CD14-positive monocyte (primary cell): ENCODE results near the gene PLCB1. TPM values are rescaled to one million over a fixed set of nuclear protein-coding genes. Genes with fewer than 3 reads are reported as not detected.

Experiments
- DNase-seq, 3 donors: peaks; one replicate each; pipeline ENCODE4 v3.0.0-alpha.2; 2011 to 2022
- H2AFZ ChIP-seq: 2 replicates; pipeline ENCODE4 v1.6.0; 2012; ENCODE audit warnings: mild to moderate bottlenecking, low read depth, low read length, inconsistent platforms; ENCODE audit not compliant: insufficient read depth, poor library complexity, severe bottlenecking
- H3K27ac ChIP-seq, 2 donors: 1 replicate in 1 of 2; 2 replicates in 1 of 2; pipeline ENCODE4 v1.5.1; 2012 to 2013; ENCODE audit warnings: low read length in 2 of 2, control low read depth in 1 of 2, inconsistent platforms in 1 of 2, low read depth in 1 of 2, mild to moderate bottlenecking in 1 of 2
- H3K27me3 ChIP-seq, 2 donors: one replicate each; pipeline versions ENCODE4 v1.6.0 to v1.6.1; 2011 to 2013; ENCODE audit warnings: low read length in 2 of 2; ENCODE audit not compliant: control insufficient read depth in 2 of 2, insufficient read depth in 2 of 2
- H3K36me3 ChIP-seq, 2 donors: replicated peaks in 1 of 2; 1 replicate in 1 of 2; 2 replicates in 1 of 2; pipeline versions ENCODE4 v1.5.1 to v1.6.1; 2012 to 2013; ENCODE audit warnings: low read length in 2 of 2, control low read depth in 1 of 2, inconsistent platforms in 1 of 2, mild to moderate bottlenecking in 1 of 2; ENCODE audit not compliant: insufficient read depth in 2 of 2, control insufficient read depth in 1 of 2
- H3K4me1 ChIP-seq, 2 donors: 1 replicate in 1 of 2; 2 replicates in 1 of 2; pipeline versions ENCODE4 v1.5.1 to v1.6.1; 2012 to 2013; ENCODE audit warnings: low read length in 2 of 2, control low read depth in 1 of 2, inconsistent platforms in 1 of 2, mild to moderate bottlenecking in 1 of 2, moderate library complexity in 1 of 2; ENCODE audit not compliant: insufficient read depth in 2 of 2, control insufficient read depth in 1 of 2
- H3K4me2 ChIP-seq: replicated peaks from 2 replicates; pipeline ENCODE3; 2012; ENCODE audit warnings: low read length, moderate library complexity, mild to moderate bottlenecking; ENCODE audit not compliant: poor library complexity, severe bottlenecking; ENCODE audit errors: extremely low read depth
- H3K4me3 ChIP-seq, 3 experiments: fragments of 200-600 bp in 1 of 3; sonication (generic) in 1 of 3; replicated peaks in 1 of 3; 1 replicate in 2 of 3; 2 replicates in 1 of 3; pipeline ENCODE4 v1.5.1; 2011 to 2013; ENCODE audit warnings: low read length in 3 of 3, mild to moderate bottlenecking in 3 of 3, control low read depth in 2 of 3, low read depth in 2 of 3, inconsistent platforms in 1 of 3, moderate library complexity in 1 of 3
- H3K79me2 ChIP-seq: 2 replicates; pipeline ENCODE4 v1.6.0; 2012; ENCODE audit warnings: mild to moderate bottlenecking, control low read depth, inconsistent platforms, low read length, moderate library complexity; ENCODE audit not compliant: insufficient read depth
- H3K9ac ChIP-seq: 2 replicates; pipeline ENCODE4 v1.6.0; 2017; ENCODE audit warnings: low read length, mild to moderate bottlenecking; ENCODE audit not compliant: insufficient read depth, poor library complexity, severe bottlenecking
- H3K9me3 ChIP-seq, 2 donors: replicated peaks in 1 of 2; 1 replicate in 1 of 2; 2 replicates in 1 of 2; pipeline versions ENCODE4 v1.5.1 to v1.6.1; 2012 to 2013; ENCODE audit warnings: low read length in 2 of 2, control low read depth in 1 of 2; ENCODE audit not compliant: control insufficient read depth in 1 of 2, insufficient read depth in 1 of 2
- H4K20me1 ChIP-seq: 2 replicates; pipeline ENCODE4 v1.6.0; 2012; ENCODE audit warnings: mild to moderate bottlenecking, low read length, control low read depth, moderate library complexity; ENCODE audit not compliant: insufficient read depth
- H3K27ac Mint-ChIP-seq, 7 donors: one replicate each; pipeline ENCODE4 v1.8.0; 2020; ENCODE audit warnings: mild to moderate bottlenecking in 7 of 7, mixed read lengths in 7 of 7, moderate library complexity in 6 of 7, inconsistent platforms in 2 of 7
- H3K27me3 Mint-ChIP-seq, 3 donors: one replicate each; pipeline ENCODE4 v1.8.0; 2021 to 2022; ENCODE audit warnings: low read depth in 3 of 3, mild to moderate bottlenecking in 3 of 3, mixed read lengths in 3 of 3, moderate library complexity in 3 of 3, inconsistent platforms in 1 of 3
- H3K36me3 Mint-ChIP-seq, 2 donors: one replicate each; pipeline ENCODE4 v1.8.0; 2020; ENCODE audit warnings: mixed read lengths in 2 of 2, inconsistent platforms in 1 of 2, mild to moderate bottlenecking in 1 of 2
- H3K4me1 Mint-ChIP-seq: one replicate; pipeline ENCODE4 v1.8.0; 2020; ENCODE audit warnings: mild to moderate bottlenecking, mixed read lengths
- H3K4me3 Mint-ChIP-seq, 2 donors: one replicate each; pipeline ENCODE4 v1.8.0; 2020; ENCODE audit warnings: mild to moderate bottlenecking in 2 of 2, mixed read lengths in 2 of 2, moderate library complexity in 1 of 2
- H3K9me3 Mint-ChIP-seq, 7 donors: one replicate each; pipeline ENCODE4 v1.8.0; 2020 to 2022; ENCODE audit warnings: mixed read lengths in 7 of 7, mild to moderate bottlenecking in 6 of 7, moderate library complexity in 6 of 7, inconsistent platforms in 2 of 7
- CTCF ChIP-seq: fragments of 200-600 bp; IDR thresholded peaks from one replicate; pipeline ENCODE4 v1.8.0; 2022; ENCODE audit warnings: antibody characterized with exemption, mild to moderate bottlenecking
- WGBS: methylation state at CpG from one replicate; pipeline ENCODE4 v1.1.5; 2013; ENCODE audit warnings: missing lambda C conversion rate; ENCODE audit not compliant: insufficient coverage; 5-methylcytosine and 5-hydroxymethylcytosine counted together
- intact Hi-C, 2 donors: fragments of 100-400 bp; cut with micrococcal nuclease; formaldehyde crosslinking; loops; one replicate each; pipeline versions ENCODE4 v1.15.0 to v1.15.1; 2023
- polyA plus RNA-seq, 3 donors: library from polyadenylated mRNA; depleted of rRNA in 1 of 3; unstranded in 2 of 3; stranded (reverse) in 1 of 3; fragments of 300-500 nt in 2 of 3; fragments of >200 nt in 1 of 3; fragmentation: Illumina TruSeq in 2 of 3; gene quantifications; 1 replicate in 2 of 3; 2 replicates in 1 of 3; pipeline ENCODE4 v1.2.3, GENCODE V29; 2012 to 2021

The PLCB1 gene
- polyA plus RNA-seq, 3 donors = 8.6 to 16.4 (median 13.2) TPM

GRCh38 chr20:8700756-8701155 lies 568.7 kb downstream of the PLCB1 start:
- Mint-ChIP-seq H3K4me3 (no peak overlapping the region), H3K27ac (no peak overlapping the region), H3K27me3 (peaks cover 0 to 2% (median 1%) of the 10 kb centered on the region in 3 donors), H3K4me1 (no peaks in the 10 kb centered on the region), H3K36me3 (peaks cover 20 to 22% of the 10 kb centered on the region in 2 donors), H3K9me3 (peaks cover 0 to 5% (median 0%) of the 10 kb centered on the region in 7 donors)
- Histone ChIP-seq H3K4me1 (no peaks in the 10 kb centered on the region), H3K36me3 (peaks cover 0 to under 1% of the 10 kb centered on the region in 2 donors), H3K4me2 (no peak overlapping the region), H3K4me3 (no peak overlapping the region), H3K9me3 (no peaks in the 10 kb centered on the region), H3K9ac (no peak overlapping the region), H3K27me3 (no peaks in the 10 kb centered on the region), H4K20me1 (no peaks in the 10 kb centered on the region), H3K27ac (no peak overlapping the region), H3K79me2 (no peaks in the 10 kb centered on the region), H2AFZ (no peak overlapping the region)
- intact Hi-C loops = no loop called here
- WGBS = no CpG with 5 or more reads among the region's 2 CpGs
- TF ChIP-seq CTCF = no peak
- DNase-seq = no peak

- Histone ChIP-seq H3K9me3 (no peaks in the 10 kb centered on the region), H3K79me2 (no peaks in the 10 kb centered on the region), H3K36me3 (peaks cover 3 to 23% of the 10 kb centered on the region in 2 donors), H2AFZ (no peak overlapping the region), H3K4me1 (no peaks in the 10 kb centered on the region), H4K20me1 (no peaks in the 10 kb centered on the region), H3K4me2 (no peak overlapping the region), H3K27me3 (no peaks in the 10 kb centered on the region), H3K27ac (no peak overlapping the region), H3K4me3 (no peak overlapping the region), H3K9ac (no peak overlapping the region)
- peaks cover 1 to 2% (median 2%) of the 10 kb centered on the region in 3 donors for H3K27me3 Mint-ChIP-seq
- no peak overlapping the region for H3K4me3 Mint-ChIP-seq
- no peak for DNase-seq
- no peak for TF ChIP-seq CTCF
- H3K36me3 Mint-ChIP-seq = peaks cover 21 to 27% of the 10 kb centered on the region in 2 donors
- no peaks in the 10 kb centered on the region for H3K4me1 Mint-ChIP-seq
- 100% methylated on average over 1 of the region's 5 CpGs for WGBS
- intact Hi-C loops = no loop called here
- peaks cover 0 to 4% (median 0%) of the 10 kb centered on the region in 7 donors for H3K9me3 Mint-ChIP-seq
- no peak overlapping the region for H3K27ac Mint-ChIP-seq
Measured at GRCh38 chr20:8706961-8707700, 575.1 kb downstream of the PLCB1 start.
